ENCODE measurements around the gene BHLHE23.

Gene BHLHE23

GRCh38 chr20:62989201-62989601, 17.6 kb downstream of the BHLHE23 start:
- Mint-ChIP-seq H3K27ac (no peak overlapping the region), H3K36me3 (no peaks in the 10 kb centered on the region), H3K9me3 (no peaks in the 10 kb centered on the region), H3K27me3 (peaks cover 81% of the 10 kb centered on the region), H3K4me1 (peaks cover 10% of the 10 kb centered on the region), H3K4me3 (peak overlapping the region; percentile 59)
- CTCF ChIA-PET, result no interaction called here
- peak; percentile 51 for DNase-seq

- no peak overlapping the region for H3K27ac Mint-ChIP-seq
- H3K36me3 Mint-ChIP-seq, result no peaks in the 10 kb centered on the region
- H3K4me1 Mint-ChIP-seq, result peaks cover 25% of the 10 kb centered on the region
- DNase-seq, result no peak
- no peak overlapping the region for H3K4me3 Mint-ChIP-seq
- peaks cover 91% of the 10 kb centered on the region for H3K27me3 Mint-ChIP-seq
- H3K9me3 Mint-ChIP-seq, result no peaks in the 10 kb centered on the region
- CTCF ChIA-PET, result no interaction called here
Measured at GRCh38 chr20:62987114-62987513, 19.6 kb downstream of the BHLHE23 start.

- H3K27ac Mint-ChIP-seq, result no peak overlapping the region
- no peak for DNase-seq
- CTCF ChIA-PET, result no interaction called here
- peaks cover 91% of the 10 kb centered on the region for H3K27me3 Mint-ChIP-seq
- peaks cover 33% of the 10 kb centered on the region for H3K4me1 Mint-ChIP-seq
- no peaks in the 10 kb centered on the region for H3K9me3 Mint-ChIP-seq
- H3K36me3 Mint-ChIP-seq, result no peaks in the 10 kb centered on the region
- no peak overlapping the region for H3K4me3 Mint-ChIP-seq
Measured at GRCh38 chr20:62986257-62986800, 20.4 kb downstream of the BHLHE23 start.

- CTCF ChIA-PET, result no interaction called here
- H3K9me3 Mint-ChIP-seq, result no peaks in the 10 kb centered on the region
- H3K27ac Mint-ChIP-seq, result no peak overlapping the region
Measured at GRCh38 chr20:62985444-62985778, 21.4 kb downstream of the BHLHE23 start.

GRCh38 chr20:62984666-62985443, 21.9 kb downstream of the BHLHE23 start:
- CTCF ChIA-PET, result no interaction called here
- Mint-ChIP-seq H3K27ac (no peak overlapping the region), H3K9me3 (no peaks in the 10 kb centered on the region), H3K27me3 (peaks cover 92% of the 10 kb centered on the region), H3K4me1 (peaks cover 44% of the 10 kb centered on the region), H3K4me3 (no peak overlapping the region), H3K36me3 (no peaks in the 10 kb centered on the region)
- DNase-seq, result no peak

More at GRCh38 chr20:62985444-62985778, 21.4 kb downstream of the BHLHE23 start:
- DNase-seq, result no peak
- Mint-ChIP-seq H3K36me3 (no peaks in the 10 kb centered on the region), H3K27me3 (peaks cover 91% of the 10 kb centered on the region), H3K4me1 (peaks cover 40% of the 10 kb centered on the region), H3K4me3 (no peak overlapping the region)

GRCh38 chr20:62983210-62983609, 23.6 kb downstream of the BHLHE23 start:
- H3K27me3 Mint-ChIP-seq, result peaks cover 95% of the 10 kb centered on the region
- no peaks in the 10 kb centered on the region for H3K36me3 Mint-ChIP-seq
- H3K9me3 Mint-ChIP-seq, result no peaks in the 10 kb centered on the region
- DNase-seq, result no peak
- H3K27ac Mint-ChIP-seq, result no peak overlapping the region
- CTCF ChIA-PET, result no interaction called here
- no peak overlapping the region for H3K4me3 Mint-ChIP-seq
- peaks cover 53% of the 10 kb centered on the region for H3K4me1 Mint-ChIP-seq

GRCh38 chr20:62982124-62983075, 24.4 kb downstream of the BHLHE23 start:
- H3K9me3 Mint-ChIP-seq, result no peaks in the 10 kb centered on the region
- CTCF ChIA-PET, result interaction anchor here (1.0 kb wide), 1 partner anchor 21 kb away, joined by 4 read pairs; no protein-coding TSS in a partner anchor
- H3K27me3 Mint-ChIP-seq, result peaks cover 95% of the 10 kb centered on the region
- DNase-seq, result peak; percentile 40
- H3K4me1 Mint-ChIP-seq, result peaks cover 61% of the 10 kb centered on the region
- no peak overlapping the region for H3K4me3 Mint-ChIP-seq
- H3K27ac Mint-ChIP-seq, result no peak overlapping the region
- no peaks in the 10 kb centered on the region for H3K36me3 Mint-ChIP-seq

GRCh38 chr20:62980970-62981369, 25.8 kb downstream of the BHLHE23 start:
- peak; percentile 82 for DNase-seq
- Mint-ChIP-seq H3K4me3 (peak overlapping the region; percentile 37), H3K36me3 (no peaks in the 10 kb centered on the region), H3K9me3 (no peaks in the 10 kb centered on the region), H3K27me3 (peaks cover 100% of the 10 kb centered on the region), H3K27ac (no peak overlapping the region), H3K4me1 (peaks cover 72% of the 10 kb centered on the region)
- CTCF ChIA-PET, result interaction anchor here (0.8 to 2.3 kb wide), 2 partner anchors 9 to 28 kb away, joined by 3 to 16 read pairs; no protein-coding TSS in a partner anchor

GRCh38 chr20:62980380-62980960, 26.3 kb downstream of the BHLHE23 start:
- H3K36me3 Mint-ChIP-seq, result no peaks in the 10 kb centered on the region
- CTCF ChIA-PET, result interaction anchor here (0.8 to 2.3 kb wide), 2 partner anchors 8 to 28 kb away, joined by 3 to 16 read pairs; no protein-coding TSS in a partner anchor
- H3K4me3 Mint-ChIP-seq, result no peak overlapping the region
- no peak overlapping the region for H3K27ac Mint-ChIP-seq
- H3K9me3 Mint-ChIP-seq, result no peaks in the 10 kb centered on the region
- H3K27me3 Mint-ChIP-seq, result peaks cover 100% of the 10 kb centered on the region
- no peak for DNase-seq
- H3K4me1 Mint-ChIP-seq, result peaks cover 72% of the 10 kb centered on the region

- Mint-ChIP-seq H3K4me1 (peaks cover 71% of the 10 kb centered on the region), H3K36me3 (no peaks in the 10 kb centered on the region), H3K9me3 (no peaks in the 10 kb centered on the region), H3K27me3 (peaks cover 100% of the 10 kb centered on the region), H3K27ac (no peak overlapping the region), H3K4me3 (no peak overlapping the region)
- CTCF ChIA-PET, result interaction anchor here (0.8 to 2.3 kb wide), 2 partner anchors 9 to 29 kb away, joined by 3 to 16 read pairs; no protein-coding TSS in a partner anchor
- DNase-seq, result no peak
Measured at GRCh38 chr20:62979876-62980373, 26.8 kb downstream of the BHLHE23 start.

- CTCF ChIA-PET, result interaction anchor here (0.8 to 2.3 kb wide), 3 partner anchors 8 to 30 kb away, joined by 3 to 16 read pairs (median 3); no protein-coding TSS in a partner anchor
- Mint-ChIP-seq H3K4me1 (peaks cover 69% of the 10 kb centered on the region), H3K4me3 (no peak overlapping the region), H3K27me3 (peaks cover 100% of the 10 kb centered on the region), H3K36me3 (no peaks in the 10 kb centered on the region), H3K9me3 (no peaks in the 10 kb centered on the region), H3K27ac (no peak overlapping the region)
- no peak for DNase-seq
Measured at GRCh38 chr20:62979310-62979709, 27.5 kb downstream of the BHLHE23 start.

- Mint-ChIP-seq H3K4me3 (no peak overlapping the region), H3K4me1 (peaks cover 62% of the 10 kb centered on the region), H3K36me3 (no peaks in the 10 kb centered on the region), H3K9me3 (no peaks in the 10 kb centered on the region), H3K27me3 (peaks cover 100% of the 10 kb centered on the region), H3K27ac (no peak overlapping the region)
- CTCF ChIA-PET, result interaction anchor here (1.0 to 2.3 kb wide), 3 partner anchors 12 to 31 kb away, joined by 3 to 16 read pairs (median 5); no protein-coding TSS in a partner anchor
- no peak for DNase-seq
Measured at GRCh38 chr20:62978561-62978943, 28.2 kb downstream of the BHLHE23 start.

- peak; percentile 76 for DNase-seq
- Mint-ChIP-seq H3K27ac (peak overlapping the region; percentile 14), H3K36me3 (no peaks in the 10 kb centered on the region), H3K4me1 (peaks cover 60% of the 10 kb centered on the region), H3K27me3 (peaks cover 100% of the 10 kb centered on the region), H3K9me3 (no peaks in the 10 kb centered on the region), H3K4me3 (peak overlapping the region; percentile 45)
- CTCF ChIA-PET, result interaction anchor here (1.0 to 1.1 kb wide), 2 partner anchors 13 to 31 kb away, joined by 3 to 5 read pairs; no protein-coding TSS in a partner anchor
Measured at GRCh38 chr20:62977613-62978560, 28.9 kb downstream of the BHLHE23 start.
